ENCODE data around the gene PTPMT1.

DNA sequence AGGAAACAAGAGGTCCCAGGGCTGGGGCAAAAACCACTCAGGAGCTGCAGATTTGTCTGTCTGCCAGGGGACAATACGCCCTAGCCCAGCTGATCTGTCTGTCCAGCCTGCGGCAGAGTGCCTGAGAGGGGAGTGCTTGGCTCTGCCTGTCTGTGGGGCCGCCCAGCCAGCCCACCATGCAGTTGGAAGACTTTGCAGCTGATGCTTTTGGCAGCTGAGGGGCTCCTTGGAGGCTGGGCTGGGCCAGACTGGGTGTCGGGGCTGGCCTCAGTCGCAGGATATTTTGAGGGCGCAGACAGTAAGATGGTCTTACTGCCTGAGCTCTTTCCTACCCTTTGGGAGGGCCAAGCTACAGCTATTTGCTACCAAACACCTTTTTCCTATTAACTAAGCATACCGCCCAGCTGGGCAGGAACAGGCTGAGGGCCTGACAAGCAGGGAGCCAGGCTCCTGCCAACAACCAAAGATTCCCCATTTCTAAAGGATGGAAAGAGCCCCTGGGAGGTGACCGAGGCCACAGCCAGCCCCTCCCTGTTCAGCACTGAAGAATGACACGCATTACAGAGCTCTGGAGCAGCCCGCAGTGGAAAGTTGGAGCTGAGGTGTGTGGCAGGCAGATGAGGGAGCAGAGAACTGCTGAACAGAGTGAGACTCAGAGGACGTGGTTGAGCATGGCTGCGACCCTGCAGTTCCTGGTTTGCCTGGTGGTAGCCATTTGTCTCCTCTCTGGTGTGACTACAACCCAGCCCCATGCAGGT lies 20.9 kb downstream of the PTPMT1 start, which contains the start of gene FAM180B:
- TF ChIP-seq CTCF (IDR thresholded peaks at IDR 0.05) (no peak), EP300 (IDR thresholded peaks at IDR 0.05) (no peak)
